HG02870 (cell line): ENCODE data around the gene INPP5A.

Source experiments
- ATAC-seq: cut with Tn5 transposase; IDR thresholded peaks from one replicate; pipeline ENCODE4 v1.9.1; 2021; ENCODE audit warnings: mild to moderate bottlenecking, moderate library complexity; ENCODE audit not compliant: unreplicated experiment

The INPP5A gene

DNA sequence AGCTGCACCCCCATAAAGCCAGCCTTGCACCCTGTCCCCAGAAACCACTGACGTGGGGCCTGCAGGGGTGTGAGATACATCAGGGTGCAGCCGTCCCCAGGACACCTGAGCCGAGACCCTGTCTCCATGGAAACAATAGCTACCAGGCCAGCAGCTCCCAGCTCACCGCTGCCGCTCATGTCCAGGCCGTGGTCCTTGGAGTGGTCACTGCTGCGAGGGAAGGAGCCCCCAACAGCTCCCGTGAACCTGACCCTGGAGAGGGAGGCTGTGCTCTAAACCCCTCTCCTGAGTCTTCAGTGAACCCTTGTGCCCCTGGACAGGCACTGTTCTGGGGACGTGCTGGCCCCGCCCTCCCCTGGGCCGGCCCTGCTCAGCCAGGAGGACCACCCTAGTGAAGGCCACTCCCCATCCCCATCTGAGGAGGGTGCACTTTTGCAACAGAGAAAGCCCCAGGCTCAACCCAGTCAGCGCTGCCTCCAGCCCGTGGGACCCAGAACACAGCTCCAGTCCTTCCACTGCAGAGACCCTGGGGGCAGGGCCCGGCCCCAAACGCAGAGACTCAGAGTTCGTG is 19.6 kb upstream of the INPP5A start:
- no peak for ATAC-seq

GRCh38 chr10:132518572-132519381 is 18.8 kb upstream of the INPP5A start:
- no peak for ATAC-seq

GRCh38 chr10:132519382-132520176 is 18.0 kb upstream of the INPP5A start:
- ATAC-seq = no peak

DNA sequence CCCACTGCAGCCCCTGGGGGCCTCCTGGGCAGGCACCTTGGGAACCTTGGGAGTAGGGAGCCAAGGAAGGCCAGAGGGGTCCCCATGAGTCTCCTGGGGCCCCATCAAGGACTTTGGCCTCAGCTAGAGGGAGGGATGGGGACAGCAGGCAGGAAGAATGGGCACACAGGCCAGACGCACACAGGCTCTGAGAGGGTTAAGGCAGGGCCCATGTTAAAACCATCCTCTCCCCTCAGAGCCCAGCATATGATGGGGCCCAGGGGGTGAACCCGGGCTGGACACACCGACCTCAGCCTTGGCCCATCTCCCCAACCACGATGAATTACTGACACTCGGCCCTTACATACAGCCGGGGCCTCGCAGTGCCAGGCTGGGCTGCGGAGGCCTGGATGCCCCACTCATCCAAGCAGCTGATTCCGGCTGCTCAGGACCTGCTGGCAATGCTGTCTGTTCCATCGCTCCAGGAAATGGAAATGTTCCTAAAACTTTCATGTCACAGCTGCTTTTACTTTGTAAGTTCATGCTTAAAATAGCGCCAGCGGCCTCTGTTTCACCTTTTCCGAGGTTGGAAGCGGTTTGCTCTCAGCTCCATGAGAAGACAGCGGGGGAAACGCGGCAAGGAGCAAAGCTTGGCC is 17.3 kb upstream of the INPP5A start:
- ATAC-seq = no peak

DNA sequence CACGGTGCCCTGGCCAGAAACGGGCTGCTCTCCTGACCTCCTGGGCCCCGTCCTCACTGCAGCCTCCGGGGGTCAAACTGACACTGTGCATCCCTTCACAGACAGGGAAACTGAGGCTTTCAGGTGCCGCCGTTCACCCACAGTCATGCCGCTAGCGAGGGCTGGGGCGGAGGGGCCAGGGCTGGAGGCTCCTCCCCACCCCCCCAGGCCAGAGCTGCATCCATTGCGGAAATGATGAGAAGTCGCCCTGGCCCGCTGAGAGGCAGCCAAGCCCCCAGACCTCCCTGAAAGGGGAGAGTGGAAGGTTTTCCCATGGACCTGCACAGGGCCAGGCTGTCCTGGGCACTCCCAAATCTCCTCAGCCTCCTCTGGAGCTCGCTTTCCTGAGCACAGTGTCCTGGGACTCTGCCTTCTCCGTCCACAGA is 16.5 kb upstream of the INPP5A start:
- ATAC-seq = no peak

DNA sequence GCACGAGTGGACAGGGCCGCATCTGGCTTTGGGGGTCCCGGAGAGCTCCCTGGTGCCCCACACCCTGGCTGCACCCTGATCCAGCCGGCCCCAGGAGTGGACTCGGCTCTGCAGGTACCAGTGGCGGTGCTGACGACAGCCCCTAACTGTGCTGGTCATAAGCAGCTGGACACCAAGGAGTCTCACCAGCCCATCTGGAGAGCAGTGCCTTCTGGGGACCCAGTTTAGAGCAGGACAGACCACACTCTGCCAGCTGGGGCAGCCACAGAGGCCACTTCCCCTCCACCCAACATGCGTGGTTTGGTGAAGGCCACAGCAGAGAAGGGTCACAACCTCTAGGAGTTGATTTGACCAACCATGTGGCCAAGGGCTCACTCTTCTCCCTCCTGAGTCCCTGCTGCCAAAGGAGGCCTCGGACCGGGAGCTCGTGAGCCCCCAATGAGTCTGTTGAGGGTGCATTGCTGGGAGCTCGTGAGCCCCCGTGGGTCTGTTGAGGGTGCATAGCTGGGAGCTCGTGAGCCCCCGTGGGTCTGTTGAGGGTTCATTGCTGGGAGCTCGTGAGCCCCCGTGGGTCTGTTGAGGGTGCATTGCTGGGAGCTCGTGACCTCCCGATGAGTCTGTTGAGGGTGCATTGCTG is 16.0 kb upstream of the INPP5A start:
- ATAC-seq = no peak

DNA sequence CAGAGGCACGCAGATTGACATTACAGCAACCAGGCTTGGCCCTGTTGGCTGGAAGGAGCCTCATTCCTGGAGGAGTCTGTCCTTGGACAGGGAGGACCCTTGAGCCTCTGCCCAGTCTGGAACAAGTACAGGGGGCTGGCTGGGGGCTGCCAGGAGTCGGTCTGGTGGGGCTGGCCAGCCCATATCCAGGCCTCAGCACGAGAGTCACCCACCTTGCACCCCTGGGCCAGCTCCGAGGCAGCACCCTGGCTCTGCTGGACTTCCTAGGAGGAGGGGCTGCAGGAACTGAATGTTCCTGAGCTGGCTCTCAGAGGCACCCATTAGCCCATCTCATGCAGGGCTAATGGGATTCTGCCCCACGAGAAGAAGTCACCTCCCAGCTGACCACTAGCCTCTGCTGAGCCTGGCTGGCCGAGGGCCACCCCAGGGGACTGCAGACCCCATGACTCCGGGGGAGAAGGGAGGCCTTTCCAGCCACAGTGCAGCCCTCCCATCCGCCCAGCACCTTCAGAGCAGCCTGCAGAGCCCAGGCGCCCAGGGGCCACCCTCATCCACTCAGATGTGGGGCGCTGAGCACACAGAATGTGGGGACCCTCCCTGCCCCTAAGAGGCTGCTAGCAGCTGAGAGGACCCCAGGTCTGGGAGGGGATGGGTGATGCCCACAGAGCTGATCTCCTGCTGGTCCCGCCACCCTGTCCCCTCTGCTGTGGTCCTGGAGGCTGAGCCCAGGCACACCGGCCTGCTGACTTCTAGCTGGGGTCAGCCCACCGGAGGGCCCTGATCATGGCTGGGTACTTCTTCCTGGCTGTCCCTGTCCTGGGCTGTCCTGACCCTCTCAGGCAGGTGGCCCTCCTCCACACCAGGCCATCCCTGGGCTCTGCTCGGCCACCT is 14.8 kb upstream of the INPP5A start:
- ATAC-seq = no peak

DNA sequence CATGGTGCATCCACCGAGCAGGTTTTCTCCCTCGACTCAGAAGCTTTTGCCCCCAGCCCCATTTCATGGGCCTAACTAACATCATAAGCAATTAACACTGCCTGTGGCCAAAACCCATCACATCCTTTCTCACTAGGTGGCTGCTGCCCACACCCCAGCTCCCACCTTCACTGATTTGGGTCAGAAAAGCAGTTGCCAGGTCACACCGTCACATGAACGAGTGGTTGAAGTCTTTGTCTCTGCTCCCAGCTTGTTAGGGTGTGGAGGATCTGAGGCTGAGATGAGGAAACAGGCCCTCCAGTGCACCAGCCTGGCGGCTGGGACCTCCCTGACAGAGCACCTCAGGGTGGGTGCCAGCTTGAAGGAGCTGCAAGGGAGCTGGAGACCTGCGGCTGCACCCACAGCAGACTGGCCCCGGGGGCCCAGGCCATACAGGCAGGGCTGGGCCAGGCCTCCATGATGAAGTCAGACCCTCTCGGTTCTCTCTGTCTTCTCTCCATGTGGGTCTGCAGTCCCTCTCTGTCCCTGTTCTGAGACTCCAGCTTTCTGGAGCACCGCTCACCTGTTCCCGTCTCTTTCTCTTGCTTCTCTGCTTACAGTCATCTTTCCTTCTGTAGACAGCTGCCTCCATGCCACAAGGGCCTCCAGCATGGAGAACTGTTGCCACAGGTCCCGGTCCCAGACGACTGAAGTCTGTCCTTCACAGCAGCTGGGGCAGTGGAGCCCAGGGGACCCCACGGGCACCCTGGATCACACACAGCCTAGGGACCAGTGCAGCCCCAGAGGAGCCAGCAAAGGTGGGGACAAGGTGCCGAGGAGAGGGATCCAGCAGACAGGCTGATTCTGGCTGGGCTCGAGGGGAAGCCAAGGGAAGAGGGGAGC is 13.8 kb upstream of the INPP5A start:
- no peak for ATAC-seq

DNA sequence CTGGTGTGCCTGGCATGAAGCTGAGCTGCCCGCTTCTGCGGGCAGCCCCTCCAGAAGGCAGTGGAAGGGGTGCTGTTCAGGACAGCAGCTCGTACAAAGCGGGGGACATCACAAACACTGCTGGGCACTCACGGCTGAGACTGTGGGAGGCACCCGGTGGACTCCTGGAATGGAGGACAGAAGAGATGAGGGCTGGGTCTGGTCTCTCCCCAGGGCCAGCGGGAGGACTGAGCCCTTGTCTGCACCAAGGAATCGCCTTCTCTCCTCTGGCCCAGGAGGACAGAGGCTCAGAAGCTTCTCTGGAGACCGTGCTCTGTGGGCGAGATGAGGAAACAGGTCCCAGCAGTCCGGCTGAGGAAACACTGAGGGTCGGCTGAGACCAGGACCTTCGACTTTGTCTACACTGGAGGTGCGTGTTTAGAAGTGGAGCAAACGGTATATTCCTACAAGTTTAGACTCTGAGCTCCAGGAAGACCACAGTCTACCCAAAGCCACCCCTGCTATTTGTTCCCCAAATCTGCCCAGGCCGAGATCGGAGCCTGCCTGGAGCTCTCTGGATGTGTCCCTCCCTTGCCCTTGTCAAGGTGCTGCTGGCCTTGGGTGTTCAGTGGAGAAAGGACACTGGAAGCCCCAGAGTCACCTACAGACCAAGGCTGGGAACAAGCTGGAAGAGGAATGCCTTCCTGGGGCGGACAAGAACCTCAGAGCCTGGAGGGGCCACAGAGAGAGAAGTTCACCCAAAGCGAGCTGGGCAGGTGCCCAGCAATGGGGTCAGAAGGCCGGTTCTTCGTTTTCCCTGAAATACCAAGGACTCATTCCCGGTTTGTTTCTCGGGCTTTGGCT is 12.9 kb upstream of the INPP5A start:
- no peak for ATAC-seq

GRCh38 chr10:132526676-132527075 is 10.9 kb upstream of the INPP5A start:
- no peak for ATAC-seq

DNA sequence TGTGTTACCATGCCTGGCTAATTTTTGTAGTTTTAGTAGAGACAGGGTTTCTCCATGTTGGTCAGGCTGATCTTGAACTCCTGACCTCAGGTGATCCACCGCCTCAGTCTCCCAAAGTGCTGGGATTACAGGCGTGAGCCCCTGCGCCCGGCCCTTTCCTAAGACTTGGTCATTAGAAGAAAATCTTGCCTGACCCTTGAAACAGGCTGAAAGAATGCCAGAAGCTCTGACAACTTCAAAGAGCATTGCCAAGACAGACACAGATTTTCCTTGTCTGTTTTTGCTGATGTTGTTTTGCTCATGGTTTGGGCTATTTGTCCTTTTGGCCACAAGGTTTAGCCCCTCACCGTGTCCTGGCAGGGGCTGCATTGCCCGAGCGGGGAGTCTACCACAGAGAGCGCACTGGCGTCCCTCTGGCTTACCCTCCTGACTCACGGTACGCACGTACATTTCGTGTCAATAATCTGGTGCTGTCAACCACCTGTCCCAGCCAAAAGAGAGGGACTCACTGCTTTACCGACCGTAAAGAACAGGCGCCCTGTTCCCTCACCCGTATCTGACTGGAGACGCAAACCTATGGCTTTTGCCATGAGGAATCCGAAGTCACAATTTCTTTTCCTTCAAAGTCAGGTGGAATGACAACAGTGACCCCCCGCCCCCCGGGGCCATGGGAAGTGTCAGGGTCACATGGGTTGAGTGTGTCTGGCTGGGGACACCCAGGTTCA is 10.1 kb upstream of the INPP5A start:
- no peak for ATAC-seq

DNA sequence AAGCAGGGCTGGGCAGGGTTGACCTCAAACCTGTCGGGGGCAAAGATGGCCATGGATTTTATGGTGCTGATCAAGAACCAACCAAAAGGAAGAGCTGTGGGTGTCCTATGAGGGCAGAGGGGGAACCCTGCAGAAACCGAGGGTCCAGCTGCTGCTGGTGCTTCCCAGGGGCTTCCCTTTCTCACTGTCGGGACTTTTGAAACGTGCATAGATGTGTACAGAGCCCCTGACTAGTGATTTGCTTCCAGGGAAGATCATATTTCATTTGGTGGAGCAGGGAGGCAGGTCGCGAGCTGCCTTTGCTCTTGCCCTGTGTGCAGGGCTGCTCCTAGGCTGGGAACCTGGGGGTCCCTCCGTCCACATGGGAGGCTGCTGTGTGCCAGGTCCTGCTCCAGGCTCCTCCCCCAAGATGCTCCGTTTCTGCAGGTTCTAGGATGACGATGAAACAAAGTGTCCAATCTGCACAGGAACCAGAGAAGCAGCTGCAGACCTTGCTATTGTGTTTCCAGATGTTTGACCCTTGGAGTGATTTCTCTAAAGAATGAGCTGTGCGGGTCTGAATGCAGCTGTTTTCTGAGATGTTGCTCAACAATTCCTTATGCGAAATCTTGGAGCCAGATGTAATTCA is 9.4 kb upstream of the INPP5A start:
- ATAC-seq = no peak

DNA sequence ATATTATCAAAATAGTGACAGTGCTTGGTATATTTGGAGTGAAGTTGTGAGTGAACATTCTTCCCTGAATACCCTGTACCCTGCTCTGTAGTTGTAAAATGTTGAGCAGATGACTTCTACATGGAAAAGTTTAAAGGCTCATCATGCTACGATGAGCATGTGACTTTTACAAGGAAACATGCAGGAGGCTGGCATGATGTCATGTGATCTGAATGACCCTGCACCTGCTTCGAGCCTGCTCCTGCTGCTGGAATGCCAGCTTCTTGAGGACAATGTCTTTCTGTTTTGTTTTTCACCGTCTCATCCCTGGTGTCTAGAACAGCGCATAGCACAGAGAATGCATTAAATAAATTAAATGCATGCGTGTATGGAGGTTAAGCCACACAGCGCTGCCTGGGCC is 5.4 kb upstream of the INPP5A start:
- ATAC-seq = no peak

GRCh38 chr10:132532749-132533560 is 4.6 kb upstream of the INPP5A start:
- no peak for ATAC-seq

DNA sequence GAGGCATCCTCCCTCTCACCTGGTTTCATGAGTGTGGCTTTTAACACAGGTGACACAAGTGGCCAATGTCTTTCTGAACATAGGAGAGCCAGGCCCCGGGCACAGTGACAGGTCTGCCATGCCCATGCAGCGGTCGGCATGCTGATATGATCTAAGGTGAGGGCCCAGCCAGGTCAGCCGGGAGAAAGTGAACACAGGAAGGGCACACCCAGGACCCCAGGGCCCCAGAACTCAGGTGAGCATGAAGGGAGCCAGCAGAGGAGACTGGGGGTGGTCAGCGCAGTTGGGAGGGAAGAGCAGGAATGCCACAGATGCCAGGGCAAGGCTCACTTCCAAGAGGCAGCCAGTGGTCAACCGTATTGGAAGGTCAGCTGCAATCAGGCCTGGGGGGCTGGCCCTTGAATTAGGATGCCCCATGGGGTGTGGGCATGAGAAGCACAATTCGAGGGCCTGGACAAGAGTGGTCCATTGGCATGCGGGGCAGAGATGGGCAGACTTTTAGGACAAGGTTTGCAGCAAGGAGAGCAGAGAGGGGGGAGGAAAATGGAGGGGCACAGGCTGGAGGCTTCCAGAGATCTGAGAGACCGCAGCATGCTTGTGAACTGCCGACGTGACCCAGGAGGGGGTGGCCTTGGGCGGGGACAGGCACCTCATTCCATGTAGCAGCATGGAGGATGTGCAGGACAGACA is 3.9 kb upstream of the INPP5A start:
- no peak for ATAC-seq
